HG03066 (cell line): ENCODE results near the gene TOMM6.

Source experiments
- ATAC-seq: cut with Tn5 transposase; IDR thresholded peaks from one replicate; pipeline ENCODE4 v1.9.1; 2021; ENCODE audit warnings: low read depth; ENCODE audit not compliant: unreplicated experiment

TOMM6 gene

GRCh38 chr6:41818271-41819054 lies 31.0 kb downstream of the TOMM6 start:
- ATAC-seq, result no peak

- ATAC-seq, result no peak
These were observed 33.8 kb downstream of the TOMM6 start for GRCh38 chr6:41821266-41821665.

GRCh38 chr6:41822021-41822420 lies 34.5 kb downstream of the TOMM6 start:
- ATAC-seq, result no peak

- ATAC-seq, result no peak
These were observed 35.7 kb downstream of the TOMM6 start for GRCh38 chr6:41823178-41823577.

GRCh38 chr6:41824571-41825569 lies 37.4 kb downstream of the TOMM6 start:
- no peak for ATAC-seq

- ATAC-seq, result no peak
These were observed 39.0 kb downstream of the TOMM6 start for GRCh38 chr6:41826343-41827022.

- ATAC-seq, result no peak
These were observed 44.8 kb downstream of the TOMM6 start for GRCh38 chr6:41832263-41832662.

- ATAC-seq, result no peak
These were observed 48.6 kb downstream of the TOMM6 start for GRCh38 chr6:41836022-41836659.

- no peak for ATAC-seq
These were observed 49.2 kb downstream of the TOMM6 start for GRCh38 chr6:41836660-41837052.
